ENCODE results near the gene SEMA7A.
A peak's percentile ranks its signal among the peaks of the same experiment; 100 is the strongest.

SEMA7A gene

GRCh38 chr15:74453925-74454763 is 20.4 kb upstream of the SEMA7A start:
- no peak for DNase-seq (ENCODE audit: insufficient read length, low spot score)
- FAIRE-seq, result peak; percentile 26

DNA sequence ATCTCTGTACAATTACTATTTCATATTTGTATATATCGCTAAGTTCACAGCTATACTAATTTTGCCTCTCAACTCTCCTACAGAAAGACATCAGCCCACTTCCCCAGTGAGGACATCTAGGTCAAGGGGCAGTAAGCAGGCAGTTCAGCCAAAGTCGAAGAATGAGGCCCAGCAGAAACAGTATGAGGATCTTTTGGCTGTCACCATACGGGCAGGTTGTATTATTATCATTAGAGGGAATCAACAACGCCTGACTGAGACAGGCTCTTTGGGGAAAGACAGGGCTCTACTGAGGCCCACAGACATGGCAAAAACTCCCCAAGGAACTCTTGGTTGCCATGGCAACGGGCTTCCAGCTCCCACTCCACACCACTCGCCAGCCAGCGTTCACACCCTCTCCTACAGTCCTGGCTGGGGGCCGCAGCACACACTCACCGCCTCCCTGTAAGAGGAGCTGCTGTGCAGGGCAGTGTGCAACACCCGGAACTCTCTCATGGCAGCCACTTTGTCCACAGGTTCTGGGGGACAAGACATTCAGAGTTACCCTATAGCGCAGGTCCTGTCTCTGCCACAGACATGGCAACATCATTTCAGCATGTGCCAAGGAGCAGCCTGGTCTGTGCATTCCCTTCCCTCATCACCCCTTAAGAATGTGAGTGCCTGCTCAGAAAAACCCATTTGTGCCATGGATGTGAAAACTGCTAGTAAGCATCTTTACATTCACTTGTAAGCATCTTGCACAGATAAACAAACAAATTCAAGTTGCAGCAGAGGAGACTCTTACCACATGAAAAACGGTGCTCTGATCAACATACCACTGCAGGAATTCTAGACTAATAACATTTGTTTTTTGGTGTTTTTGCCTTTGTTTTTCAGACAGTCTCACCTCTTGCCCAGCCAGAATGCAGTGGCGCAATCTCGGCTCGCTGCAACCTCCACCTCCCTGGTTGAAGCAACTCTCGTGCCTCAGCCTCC is 18.4 kb upstream of the SEMA7A start:
- FAIRE-seq, result peak; percentile 8
- no peak for DNase-seq (ENCODE audit: insufficient read length, low spot score)

DNA sequence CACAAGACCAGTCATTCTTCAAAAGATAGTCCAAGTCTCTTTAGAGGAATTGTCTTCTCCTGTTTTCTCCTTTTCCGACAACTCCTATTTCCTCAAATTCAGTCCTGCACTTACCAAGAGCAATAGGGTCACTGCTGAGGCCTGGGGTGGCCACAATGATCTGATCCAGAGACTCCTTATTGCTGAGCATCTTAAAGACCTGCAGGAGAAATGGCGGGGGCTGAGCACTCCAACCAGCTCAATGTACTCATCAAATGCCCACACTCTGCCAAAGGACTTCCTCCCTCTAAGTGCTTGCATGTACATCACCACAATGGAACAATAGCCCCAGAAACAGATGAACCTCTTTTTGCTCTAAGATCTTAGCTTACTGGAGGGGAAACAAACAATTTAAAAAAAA is 17.6 kb upstream of the SEMA7A start:
- DNase-seq (ENCODE audit: insufficient read length, low spot score) (no peak), FAIRE-seq (peak; percentile 37)

DNA sequence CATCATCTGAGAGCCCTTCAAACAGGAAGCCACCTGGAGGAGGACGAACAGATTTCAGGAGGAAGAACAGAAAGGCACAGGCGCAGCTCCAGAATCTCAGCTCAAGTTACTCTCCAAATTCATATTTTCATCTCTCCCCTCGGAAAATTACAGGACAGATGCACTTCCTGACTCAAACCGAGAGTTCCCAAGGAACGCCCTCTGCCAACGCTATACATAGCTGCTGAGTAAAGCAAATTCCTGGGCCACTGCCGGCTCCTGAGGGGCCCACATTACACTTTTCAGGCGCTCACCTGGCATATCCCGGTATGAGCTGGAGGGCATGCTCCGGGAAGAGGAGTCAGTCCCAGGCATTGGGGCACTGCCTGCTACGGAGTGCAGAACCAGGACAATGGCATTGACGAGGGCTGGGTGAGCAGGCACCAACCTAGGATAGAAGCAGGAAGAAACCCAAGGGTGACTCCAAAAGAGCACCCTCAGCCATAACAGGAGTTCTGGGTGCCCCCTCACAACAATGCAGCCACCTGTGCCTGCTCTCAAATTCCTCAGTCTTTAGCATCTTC is 16.0 kb upstream of the SEMA7A start:
- DNase-seq (ENCODE audit: insufficient read length, low spot score), result no peak
- no peak for FAIRE-seq

GRCh38 chr15:74449095-74449494 is 15.3 kb upstream of the SEMA7A start:
- DNase-seq (ENCODE audit: insufficient read length, low spot score), result no peak
- FAIRE-seq, result no peak

DNA sequence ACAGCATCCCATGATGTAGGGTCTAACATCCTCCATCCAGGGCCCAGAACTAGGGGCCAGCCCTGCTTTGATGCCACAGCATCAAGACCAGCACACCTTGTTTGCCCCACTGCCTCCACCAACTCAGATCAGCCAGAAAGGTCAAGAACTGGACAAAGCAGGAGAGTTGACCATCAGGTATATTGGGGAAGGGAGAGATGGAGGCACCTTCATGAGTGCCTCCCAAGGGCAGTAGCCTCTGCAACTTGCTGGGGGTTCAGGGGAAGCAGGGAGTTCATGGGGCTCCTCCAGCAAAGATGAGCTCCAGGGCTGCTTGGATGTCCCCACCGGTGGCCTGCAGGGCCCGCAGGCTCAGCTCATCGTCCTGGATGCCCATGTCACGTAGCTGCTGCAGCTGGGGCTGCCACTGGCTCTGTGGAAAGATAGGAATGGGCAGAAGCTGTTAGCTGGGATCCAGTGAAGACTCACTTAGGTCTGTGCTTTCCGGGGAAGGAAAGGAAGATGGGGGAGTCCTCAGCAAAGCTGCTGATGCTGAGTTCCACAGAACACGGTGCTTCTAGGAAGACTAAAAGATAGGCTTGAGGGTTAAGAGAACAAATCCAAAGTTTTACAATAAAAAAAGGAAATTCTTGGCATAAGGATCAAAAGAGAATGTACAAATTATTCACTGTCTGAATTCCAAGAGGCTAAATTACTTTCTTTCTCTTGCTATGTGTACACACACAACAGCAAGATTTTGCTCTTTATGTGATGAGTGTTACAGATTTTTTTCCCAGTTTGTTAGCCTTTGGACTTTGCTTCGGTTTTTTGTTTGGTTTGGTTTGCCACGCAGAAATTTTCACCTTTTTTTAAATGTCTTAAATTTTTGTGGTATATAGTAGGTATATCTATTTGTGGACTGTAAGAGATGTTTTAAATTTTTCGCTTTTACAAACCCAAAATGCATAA is 12.3 kb upstream of the SEMA7A start:
- no peak for DNase-seq (ENCODE audit: insufficient read length, low spot score)

GRCh38 chr15:74444106-74445062 is 10.6 kb upstream of the SEMA7A start:
- FAIRE-seq (no peak), DNase-seq (ENCODE audit: insufficient read length, low spot score) (no peak)

More for the DNA sequence above, 12.3 kb upstream of the SEMA7A start:
- FAIRE-seq, result no peak

GRCh38 chr15:74443100-74443909 is 9.5 kb upstream of the SEMA7A start:
- FAIRE-seq (no peak), DNase-seq (ENCODE audit: insufficient read length, low spot score) (no peak)

DNA sequence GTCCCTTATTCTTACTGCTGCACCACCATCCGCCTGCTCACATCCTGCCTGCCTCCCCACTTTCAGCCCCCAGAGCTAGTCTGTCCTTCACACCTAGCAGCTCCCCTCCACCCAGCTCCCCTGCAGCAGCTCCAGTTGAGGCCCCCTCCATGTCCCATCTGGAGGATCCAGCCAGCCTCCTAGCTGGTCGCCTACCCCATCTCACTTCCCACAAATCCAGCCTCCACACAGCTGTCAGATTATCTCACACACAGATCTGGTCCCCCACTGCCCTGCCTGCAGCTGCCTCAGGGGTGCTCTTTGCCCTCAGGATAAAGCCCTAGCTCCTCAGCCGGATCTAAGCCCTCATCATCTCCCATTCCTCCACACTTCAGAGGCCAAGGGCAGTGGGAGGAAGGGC is 8.8 kb upstream of the SEMA7A start:
- no peak for FAIRE-seq
- no peak for DNase-seq (ENCODE audit: insufficient read length, low spot score)

DNA sequence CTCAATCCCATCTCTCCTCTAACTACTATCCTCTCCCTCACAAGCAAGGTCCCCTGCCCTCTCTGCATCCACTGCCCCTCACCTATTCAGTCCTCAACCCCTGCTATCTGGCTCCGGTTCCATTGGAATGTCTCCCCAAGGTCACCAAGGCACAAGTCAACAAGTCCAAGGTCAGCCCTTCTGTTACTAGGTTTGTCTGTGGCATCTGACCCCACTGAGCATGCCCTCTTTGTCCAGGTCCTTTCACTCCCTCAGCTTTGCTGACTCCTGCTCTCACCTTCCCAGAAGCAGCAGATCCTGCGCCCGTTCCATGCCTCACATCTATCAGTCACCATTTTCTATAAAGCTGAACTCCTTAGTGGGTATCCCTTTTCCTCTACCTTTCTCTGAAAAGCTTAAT is 8.3 kb upstream of the SEMA7A start:
- DNase-seq (ENCODE audit: insufficient read length, low spot score), result no peak

GRCh38 chr15:74441248-74441941 is 7.6 kb upstream of the SEMA7A start:
- DNase-seq (ENCODE audit: insufficient read length, low spot score) (no peak), FAIRE-seq (no peak)

More for the DNA sequence above, 8.3 kb upstream of the SEMA7A start:
- no peak for FAIRE-seq

DNA sequence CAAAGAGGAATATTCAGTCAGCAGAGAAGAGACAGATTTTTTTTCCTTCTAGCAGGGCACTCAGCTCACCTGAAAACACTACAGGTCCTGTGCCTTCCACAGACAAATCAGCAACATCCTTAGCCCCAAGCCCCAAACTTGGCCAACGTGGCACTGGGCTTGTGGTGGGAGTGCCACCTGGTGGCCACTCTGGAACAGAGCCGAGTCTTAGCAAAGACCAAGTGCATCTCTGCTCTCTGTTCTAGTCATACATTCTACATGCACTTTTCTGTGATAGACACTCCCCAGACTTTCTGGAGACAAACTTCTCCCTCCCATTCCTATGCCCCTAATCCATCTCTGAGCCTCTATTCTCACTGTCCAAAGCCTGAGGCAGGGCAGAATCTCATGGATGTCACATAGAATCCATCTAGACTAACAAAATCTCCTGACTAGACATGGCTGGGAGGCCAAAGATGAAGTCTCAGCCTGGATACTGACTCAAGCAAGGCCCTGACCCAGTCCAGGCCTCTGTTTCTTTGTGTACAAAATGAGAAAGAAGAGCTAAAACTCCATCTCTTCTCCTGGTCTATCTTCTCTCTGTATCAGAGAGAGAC is 5.1 kb upstream of the SEMA7A start:
- FAIRE-seq (peak; percentile 92), DNase-seq (ENCODE audit: insufficient read length, low spot score) (peak; percentile 71)

- no peak for FAIRE-seq
- DNase-seq (ENCODE audit: insufficient read length, low spot score), result no peak
These were observed 4.4 kb upstream of the SEMA7A start for GRCh38 chr15:74438206-74438605.

GRCh38 chr15:74434263-74435136 is 742 bp upstream of the SEMA7A start:
- FAIRE-seq (no peak), DNase-seq (ENCODE audit: insufficient read length, low spot score) (peak; percentile 48)

GRCh38 chr15:74432968-74433591 is 678 bp downstream of the SEMA7A start:
- no peak for FAIRE-seq
- DNase-seq (ENCODE audit: insufficient read length, low spot score), result no peak
